Neural cell (in vitro differentiated cells): ENCODE data around the gene KRR1. TPM values are rescaled to one million over a fixed set of nuclear protein-coding genes. Genes with fewer than 3 reads are reported as not detected.

Experiments used
- H2AFZ ChIP-seq: fragments of 200-600, 300-800 bp; sonication (generic), shearing (Covaris generic); 2 replicates; pipeline ENCODE4 v1.6.0; 2014; ENCODE audit warnings: low read depth, mild to moderate bottlenecking, antibody characterized with exemption, low read length, moderate library complexity
- H3F3A ChIP-seq: fragments of 200-600 bp; shearing (Covaris generic); 2 replicates; pipeline ENCODE4 v1.6.1; 2016; ENCODE audit warnings: mild to moderate bottlenecking, moderate library complexity, mixed read lengths, antibody characterized with exemption, low read length; ENCODE audit not compliant: insufficient read depth, poor library complexity, severe bottlenecking
- H3K27ac ChIP-seq: fragments of 200-600, 300-800 bp; sonication (generic), shearing (Covaris generic); 2 replicates; pipeline ENCODE4 v1.5.1; 2014; ENCODE audit warnings: mild to moderate bottlenecking, low read length, moderate library complexity
- H3K27me3 ChIP-seq: fragments of 300-800, 200-600 bp; sonication (generic), shearing (Covaris generic); 2 replicates; pipeline ENCODE4 v1.6.0; 2014; ENCODE audit warnings: mild to moderate bottlenecking, low read depth, low read length, moderate library complexity; ENCODE audit not compliant: insufficient read depth
- H3K36me3 ChIP-seq: fragments of 300-800, 200-600 bp; sonication (generic), shearing (Covaris generic); 2 replicates; pipeline ENCODE4 v1.5.1; 2014; ENCODE audit warnings: mild to moderate bottlenecking, antibody characterized with exemption, low read length, moderate library complexity; ENCODE audit not compliant: insufficient read depth
- H3K4me2 ChIP-seq: fragments of 300-800, 200-600 bp; sonication (generic), shearing (Covaris generic); 2 replicates; pipeline ENCODE4 v1.6.0; 2014; ENCODE audit warnings: mild to moderate bottlenecking, low read length
- H3K4me3 ChIP-seq: fragments of 300-800, 200-600 bp; sonication (generic), shearing (Covaris generic); 2 replicates; pipeline ENCODE4 v1.5.1; 2014; ENCODE audit warnings: mild to moderate bottlenecking, low read length, moderate library complexity
- H3K79me2 ChIP-seq: fragments of 200-600 bp; shearing (Covaris generic); replicated peaks from 2 replicates; pipeline ENCODE4 v1.6.0; 2014; ENCODE audit warnings: mild to moderate bottlenecking, low read length, moderate library complexity; ENCODE audit not compliant: insufficient read depth
- H3K9ac ChIP-seq: fragments of 300-800, 200-600 bp; sonication (generic), shearing (Covaris generic); 2 replicates; pipeline ENCODE4 v1.6.1; 2016; ENCODE audit warnings: mild to moderate bottlenecking, low read length, mixed read lengths
- H3K9me2 ChIP-seq: fragments of 200-600 bp; shearing (Covaris generic); 2 replicates; pipeline ENCODE4 v1.6.1; 2016; ENCODE audit warnings: mild to moderate bottlenecking, low read length, mixed read lengths; ENCODE audit not compliant: insufficient read depth
- H3K9me3 ChIP-seq: fragments of 200-600, 300-800 bp; sonication (generic), shearing (Covaris generic); 2 replicates; pipeline ENCODE4 v1.6.1; 2016; ENCODE audit warnings: mild to moderate bottlenecking, mixed run types, low read length, moderate library complexity, mixed read lengths
- H4K20me1 ChIP-seq: fragments of 200-600 bp; shearing (Covaris generic); 2 replicates; pipeline ENCODE4 v1.6.1; 2016; ENCODE audit warnings: mild to moderate bottlenecking, mixed run types; ENCODE audit not compliant: insufficient read depth
- CTCF ChIP-seq: fragments of 450-650 bp; IDR thresholded peaks from 2 replicates; pipeline ENCODE4 v1.5.1; 2014; ENCODE audit warnings: antibody characterized with exemption, mild to moderate bottlenecking, moderate library complexity; ENCODE audit not compliant: poor library complexity, severe bottlenecking
- EP300 ChIP-seq: fragments of 450-650 bp; conservative IDR thresholded peaks from 2 replicates; pipeline ENCODE4 v1.6.1; 2014; ENCODE audit warnings: antibody characterized with exemption, mild to moderate bottlenecking, moderate library complexity; ENCODE audit not compliant: poor library complexity, severe bottlenecking
- EZH2 ChIP-seq: fragments of 200-600, 300-800 bp; shearing (Covaris generic), sonication (generic); IDR thresholded peaks from 2 replicates; pipeline ENCODE4 v1.6.1; 2014; ENCODE audit warnings: antibody characterized with exemption, low read length, borderline replicate concordance, mild to moderate bottlenecking; ENCODE audit not compliant: insufficient read depth, poor library complexity, severe bottlenecking
- MXI1 ChIP-seq: fragments of 450-650 bp; conservative IDR thresholded peaks from 2 replicates; pipeline ENCODE4 v1.6.1; 2014; ENCODE audit warnings: antibody characterized with exemption, mild to moderate bottlenecking; ENCODE audit not compliant: poor library complexity, severe bottlenecking
- POLR2AphosphoS5 ChIP-seq: IDR thresholded peaks from 2 replicates; pipeline ENCODE4 v1.6.1; 2012
- RAD21 ChIP-seq: fragments of 450-650 bp; conservative IDR thresholded peaks from 2 replicates; pipeline ENCODE4 v1.6.1; 2014; ENCODE audit warnings: antibody characterized with exemption, mild to moderate bottlenecking, moderate library complexity
- REST ChIP-seq: IDR thresholded peaks from 2 replicates; pipeline ENCODE4 v1.6.1; 2012; ENCODE audit warnings: borderline replicate concordance
- SMC3 ChIP-seq: fragments of 450-650 bp; conservative IDR thresholded peaks from 2 replicates; pipeline ENCODE4 v1.6.1; 2014; ENCODE audit warnings: antibody characterized with exemption, mild to moderate bottlenecking, moderate library complexity; ENCODE audit not compliant: poor library complexity
- TAF1 ChIP-seq: IDR thresholded peaks from 2 replicates; pipeline ENCODE4 v1.6.1; 2012; ENCODE audit warnings: low read depth
- polyA plus RNA-seq: library from polyadenylated mRNA; depleted of rRNA; stranded (reverse); fragments of >200 nt; gene quantifications from 2 replicates; pipeline ENCODE4 v1.2.3, GENCODE V29; 2014

The KRR1 gene
- polyA plus RNA-seq, 1 donor from 2014 or later = 74.5 TPM

GRCh38 chr12:75479963-75480461 is 31.4 kb downstream of the KRR1 start:
- Histone ChIP-seq H3K27ac (no peak overlapping the region), H3F3A (no peaks in the 10 kb centered on the region), H3K27me3 (no peaks in the 10 kb centered on the region), H3K9ac (no peak overlapping the region), H3K36me3 (no peaks in the 10 kb centered on the region), H3K79me2 (no peaks in the 10 kb centered on the region), H3K4me3 (no peak overlapping the region), H3K9me3 (no peaks in the 10 kb centered on the region), H3K9me2 (no peaks in the 10 kb centered on the region), H4K20me1 (no peaks in the 10 kb centered on the region), H2AFZ (no peak overlapping the region), H3K4me2 (no peak overlapping the region)
- TF ChIP-seq MXI1 = no peak

GRCh38 chr12:75478116-75478794 is 33.2 kb downstream of the KRR1 start:
- H4K20me1 ChIP-seq = no peaks in the 10 kb centered on the region
- no peaks in the 10 kb centered on the region for H3K9me2 ChIP-seq
- H3K27ac ChIP-seq = no peak overlapping the region
- H3F3A ChIP-seq = no peaks in the 10 kb centered on the region
- no peaks in the 10 kb centered on the region for H3K9me3 ChIP-seq
- no peaks in the 10 kb centered on the region for H3K36me3 ChIP-seq
- no peak overlapping the region for H3K4me3 ChIP-seq
- TF ChIP-seq RAD21 (no peak), POLR2AphosphoS5 (no peak), MXI1 (no peak), EP300 (no peak), SMC3 (no peak), REST (no peak), EZH2 (no peak), CTCF (no peak), TAF1 (no peak)
- no peak overlapping the region for H3K9ac ChIP-seq
- H3K27me3 ChIP-seq = no peaks in the 10 kb centered on the region
- no peaks in the 10 kb centered on the region for H3K79me2 ChIP-seq
- no peak overlapping the region for H2AFZ ChIP-seq
- no peak overlapping the region for H3K4me2 ChIP-seq
